HL-60 (cell line): ENCODE data around the gene CTSH.

Experiments used
- CTCF ChIP-seq: IDR thresholded peaks from one replicate; pipeline ENCODE4 v1.5.1; 2011; ENCODE audit warnings: low read length, control low read depth, inconsistent platforms; ENCODE audit not compliant: insufficient read depth
- GABPA ChIP-seq: IDR thresholded peaks from 2 replicates; pipeline ENCODE4 v1.6.1; 2012; ENCODE audit warnings: low read depth
- POLR2AphosphoS5 ChIP-seq: IDR thresholded peaks from 2 replicates; pipeline ENCODE4 v1.6.1; 2012; ENCODE audit warnings: low read depth
- REST ChIP-seq: IDR thresholded peaks from 2 replicates; pipeline ENCODE4 v1.6.1; 2012; ENCODE audit warnings: low read depth; ENCODE audit not compliant: insufficient replicate concordance
- SPI1 ChIP-seq: IDR thresholded peaks from 2 replicates; pipeline ENCODE4 v1.6.1; 2012; ENCODE audit warnings: low read depth, mild to moderate bottlenecking, borderline replicate concordance

- TF ChIP-seq CTCF (no peak), POLR2AphosphoS5 (no peak), REST (no peak), SPI1 (no peak), GABPA (no peak)
Observed at GRCh38 chr15:78974272-78974918, 29.5 kb upstream of the CTSH start.
